Activated T-helper 1 cell treated with Interleukin-2 at 50 U/mL for 16 hours (primary cell): ENCODE data around the gene IFRD1.

Experiments used
- DNase-seq: peaks from one replicate; pipeline ENCODE4 v3.0.0-alpha.2; 2020; ENCODE audit warnings: low read depth

Gene IFRD1

GRCh38 chr7:112520787-112521186, 70.5 kb downstream of the IFRD1 start:
- DNase-seq = no peak

- no peak for DNase-seq
These were observed 71.7 kb downstream of the IFRD1 start for GRCh38 chr7:112521942-112522341.

GRCh38 chr7:112523871-112524270, 73.6 kb downstream of the IFRD1 start:
- DNase-seq = no peak
